GM12864 (cell line): ENCODE data around the gene CLCNKB.

ENCODE experiments used
- DNase-seq: peaks from one replicate; pipeline ENCODE4 v3.0.0-alpha.2; 2011; ENCODE audit warnings: low read depth
- H3K4me3 ChIP-seq: 2 replicates; pipeline ENCODE4 v1.5.1; 2011; ENCODE audit warnings: mild to moderate bottlenecking, low read depth, low read length, control low read depth
- CTCF ChIP-seq: IDR thresholded peaks from 2 replicates; pipeline ENCODE4 v1.5.1; 2011; ENCODE audit warnings: low read depth, mild to moderate bottlenecking, moderate library complexity, low read length, control low read depth, inconsistent platforms; ENCODE audit errors: missing control alignments

Gene CLCNKB

GRCh38 chr1:16095447-16095846 lies 51.9 kb downstream of the CLCNKB start:
- no peak for TF ChIP-seq CTCF
- no peak for DNase-seq
- no peak overlapping the region for H3K4me3 ChIP-seq

GRCh38 chr1:16099412-16099811 lies 55.8 kb downstream of the CLCNKB start:
- no peak for TF ChIP-seq CTCF
- DNase-seq, result no peak
- no peak overlapping the region for H3K4me3 ChIP-seq

DNA sequence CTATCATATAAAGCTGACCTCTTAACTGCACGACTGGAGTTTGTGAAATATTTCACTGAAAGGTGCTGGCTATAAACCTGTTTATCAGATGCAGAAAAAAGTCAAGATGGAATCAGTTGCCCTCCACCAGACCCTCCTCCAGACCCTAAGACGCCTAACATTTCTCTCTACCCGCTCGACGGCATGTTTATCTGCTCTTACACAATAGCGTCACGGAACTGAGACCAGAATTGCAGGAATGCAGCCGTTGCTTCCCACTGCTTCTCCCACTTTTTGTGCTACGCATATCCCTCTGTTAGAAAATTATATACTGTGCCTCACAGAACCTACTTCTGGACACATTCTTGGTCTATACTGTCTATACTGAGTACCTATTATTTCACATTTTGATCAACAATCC lies 58.0 kb downstream of the CLCNKB start:
- no peak overlapping the region for H3K4me3 ChIP-seq
- DNase-seq, result no peak
- no peak for TF ChIP-seq CTCF
